GM19455 (cell line): ENCODE measurements around the gene PNISR.

Source experiments
- ATAC-seq: cut with Tn5 transposase; IDR thresholded peaks from one replicate; pipeline ENCODE4 v1.9.1; 2021; ENCODE audit not compliant: unreplicated experiment

The PNISR gene

GRCh38 chr6:99348288-99349170, 76.6 kb downstream of the PNISR start:
- ATAC-seq: no peak
